HEK293T (cell line): ENCODE results near the gene GTF2I.
"Not testable (repeated sequence)": the region's sequence is repeated elsewhere in the genome, so short reads cannot be mapped to it uniquely, and the experiment has no call there.

ENCODE experiments used
- ARNT ChIP-seq: fragments of 450-650 bp; IDR thresholded peaks from 2 replicates; pipeline ENCODE4 v1.6.1; 2017; ENCODE audit warnings: mild to moderate bottlenecking
- BHLHE40 ChIP-seq: fragments of 450-650 bp; IDR thresholded peaks from 2 replicates; pipeline ENCODE4 v1.6.1; 2016; ENCODE audit warnings: mild to moderate bottlenecking, moderate library complexity, borderline replicate concordance
- ELF4 ChIP-seq: fragments of 450-650 bp; IDR thresholded peaks from 2 replicates; pipeline ENCODE4 v1.6.1; 2017; ENCODE audit warnings: antibody characterized with exemption
- FOXK2 ChIP-seq: fragments of 450-650 bp; IDR thresholded peaks from 2 replicates; pipeline ENCODE4 v1.6.1; 2016; ENCODE audit warnings: mild to moderate bottlenecking
- FOXM1 ChIP-seq: fragments of 450-650 bp; IDR thresholded peaks from 2 replicates; pipeline ENCODE4 v1.6.1; 2017; ENCODE audit warnings: mild to moderate bottlenecking, borderline replicate concordance
- NFRKB ChIP-seq: fragments of 450-650 bp; IDR thresholded peaks from 2 replicates; pipeline ENCODE4 v1.6.1; 2016; ENCODE audit warnings: mild to moderate bottlenecking, moderate library complexity
- SP1 ChIP-seq: fragments of 450-650 bp; IDR thresholded peaks from 2 replicates; pipeline ENCODE4 v1.6.1; 2017
- SUZ12 ChIP-seq: fragments of 450-650 bp; IDR thresholded peaks from 2 replicates; pipeline ENCODE4 v1.6.1; 2016; ENCODE audit warnings: mild to moderate bottlenecking

DNA sequence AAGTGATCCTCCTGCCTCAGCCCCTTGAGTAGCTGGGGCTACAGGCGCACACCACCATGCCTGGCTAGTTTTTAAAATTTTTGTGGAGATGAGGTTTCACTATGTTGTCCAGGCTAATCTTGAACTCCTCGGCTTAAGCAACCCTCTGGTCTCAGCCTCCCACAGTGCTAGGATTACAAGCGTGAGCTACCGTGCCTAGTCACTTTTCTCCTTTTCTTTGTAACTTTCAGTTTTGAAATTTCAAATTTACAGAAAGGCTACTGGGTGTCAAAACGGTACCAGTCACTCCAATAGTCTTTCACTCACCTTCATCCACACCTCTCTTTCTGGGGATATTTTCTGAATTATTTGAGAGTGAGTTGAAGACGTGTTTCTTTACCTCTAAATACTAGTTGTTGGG is 117.6 kb downstream of the GTF2I start:
- not testable (repeated sequence) for TF ChIP-seq BHLHE40, ELF4, SUZ12, NFRKB, ARNT, FOXK2, SP1, FOXM1
